Measurements from ENCODE around the gene LZIC. TPM values are rescaled to one million over a fixed set of nuclear protein-coding genes. Genes with fewer than 3 reads are reported as not detected.
A peak's percentile ranks its signal among the peaks of the same experiment; 100 is the strongest.

The LZIC gene
- total and polyA plus RNA-seq, 2 of the 13 experiments (the other 11 are each of a cell fraction or from before 2014, with no cell fraction given): 25.2 to 71.8 TPM

GRCh38 chr1:9942939-9943788, at the start of gene LZIC, which contains the start of gene NMNAT1 (continued):
- no peak for TF ChIP-seq ZNF569 (CRISPR knock-in tag; IDR thresholded peaks at IDR 0.05; ENCODE audit: borderline replicate concordance)
- TF ChIP-seq ETV5 (CRISPR knock-in tag; IDR thresholded peaks at IDR 0.05; ENCODE audit: borderline replicate concordance): peak; percentile 84
- TF ChIP-seq PRMT3 (CRISPR knock-in tag; IDR thresholded peaks at IDR 0.05; ENCODE audit: borderline replicate concordance, low read depth): no peak; the same call in 1 of the 2 replicates
- TF ChIP-seq ZNF800 (CRISPR knock-in tag; IDR thresholded peaks at IDR 0.05): no peak
- TF ChIP-seq U2AF2 (IDR thresholded peaks at IDR 0.05; ENCODE audit: low read depth, low read length): peak; percentile 23; the same call in 1 of the 2 replicates
- TF ChIP-seq HOMEZ (CRISPR knock-in tag; IDR thresholded peaks at IDR 0.05; ENCODE audit: low read depth): peak; percentile 44; the same call in 1 of the 2 replicates
- peak; percentile 83 for TF ChIP-seq MTA1 (CRISPR knock-in tag; IDR thresholded peaks at IDR 0.05; ENCODE audit: borderline replicate concordance)
- TF ChIP-seq RBFOX2 (IDR thresholded peaks at IDR 0.05; ENCODE audit: low read depth, low read length): peak; percentile 88
- TF ChIP-seq PBX3 (CRISPR knock-in tag; IDR thresholded peaks at IDR 0.05; ENCODE audit: borderline replicate concordance): peak; percentile 27; the same call in 1 of the 2 replicates
- peak; percentile 69; the same call in 1 of the 2 replicates for TF ChIP-seq ZNF317 (CRISPR knock-in tag; IDR thresholded peaks at IDR 0.05)
- peak; percentile 75; the same call in 1 of the 2 replicates for TF ChIP-seq ZSCAN31 (CRISPR knock-in tag; IDR thresholded peaks at IDR 0.05; ENCODE audit: low read depth)
- TF ChIP-seq TBL1XR1 (IDR thresholded peaks at IDR 0.05; ENCODE audit: borderline replicate concordance, low read length, partially characterized antibody): peak; percentile 68
- TF ChIP-seq ELF3 (CRISPR knock-in tag; IDR thresholded peaks at IDR 0.05): peak; percentile 24; the same call in 1 of the 2 replicates
- peak; percentile 79 for TF ChIP-seq ZNF142 (CRISPR knock-in tag; IDR thresholded peaks at IDR 0.05)
- peak; percentile 96 for TF ChIP-seq ASH2L (IDR thresholded peaks at IDR 0.05; ENCODE audit: insufficient read length, low read depth, low read length)
